K562 (cell line): Measurements from ENCODE around the gene TUBB4B. TPM values are rescaled to one million over a fixed set of nuclear protein-coding genes. Genes with fewer than 3 reads are reported as not detected.
A peak's percentile ranks its signal among the peaks of the same experiment; 100 is the strongest.

Experiments
- AFF4 ChIP-seq: sonication (generic); formaldehyde crosslinking; IDR thresholded peaks from 2 replicates; pipeline ENCODE4 v1.8.0; 2023; ENCODE audit warnings: mild to moderate bottlenecking, missing genetic modification reagents
- CTCF ChIP-seq, 3 experiments: IDR thresholded peaks in 2 of 3; conservative IDR thresholded peaks in 1 of 3; 2 replicates each; pipeline ENCODE4 v1.5.1; 2011 to 2012; ENCODE audit warnings: low read length in 3 of 3, mild to moderate bottlenecking in 3 of 3, control low read depth in 2 of 3, improper control_type of control experiment in 1 of 3, inconsistent platforms in 1 of 3, low read depth in 1 of 3, mixed read lengths in 1 of 3, moderate library complexity in 1 of 3; ENCODE audit not compliant: insufficient read depth in 2 of 3
- EGR1 ChIP-seq: fragments of 450-650 bp; conservative IDR thresholded peaks from 2 replicates; pipeline ENCODE4 v1.6.1; 2017; ENCODE audit warnings: mild to moderate bottlenecking
- ELF2 ChIP-seq: fragments of 250-450 bp; sonication (Bioruptor Pico); IDR thresholded peaks from 2 replicates; pipeline ENCODE4 v1.5.0; 2021; ENCODE audit warnings: mild to moderate bottlenecking
- L3MBTL2 ChIP-seq: fragments of 450-650 bp; IDR thresholded peaks from 2 replicates; pipeline ENCODE4 v1.6.1; 2016; ENCODE audit warnings: mild to moderate bottlenecking, moderate library complexity
- LCOR ChIP-seq: sonication (generic); formaldehyde crosslinking; IDR thresholded peaks from 2 replicates; pipeline ENCODE4 v1.8.0; 2022; ENCODE audit warnings: mild to moderate bottlenecking, missing genetic modification reagents
- MCM5 ChIP-seq: fragments of 450-650 bp; IDR thresholded peaks from 2 replicates; pipeline ENCODE4 v1.6.1; 2016; ENCODE audit warnings: low read depth
- MIER1 ChIP-seq: fragments of 450-650 bp; IDR thresholded peaks from 2 replicates; pipeline ENCODE4 v1.6.1; 2016; ENCODE audit warnings: antibody characterized with exemption, mild to moderate bottlenecking, low read depth
- NBN ChIP-seq: fragments of 450-650 bp; IDR thresholded peaks from 2 replicates; pipeline ENCODE4 v1.6.1; 2016; ENCODE audit warnings: low read depth, mild to moderate bottlenecking
- NONO ChIP-seq, 2 experiments: fragments of 200-400 bp in 1 of 2; fragments of 450-650 bp in 1 of 2; formaldehyde crosslinking in 1 of 2; IDR thresholded peaks; 2 replicates each; pipeline ENCODE4 v1.6.1; 2017; ENCODE audit warnings: low read depth in 2 of 2, mild to moderate bottlenecking in 2 of 2, moderate library complexity in 2 of 2, low read length in 1 of 2
- PCBP2 ChIP-seq: fragments of 200-400 bp; formaldehyde crosslinking; IDR thresholded peaks from 2 replicates; pipeline ENCODE4 v1.6.1; 2018; ENCODE audit warnings: low read length, low read depth, mild to moderate bottlenecking, moderate library complexity; ENCODE audit not compliant: poor library complexity, severe bottlenecking
- PTBP1 ChIP-seq: fragments of 200-400 bp; formaldehyde crosslinking; IDR thresholded peaks from 2 replicates; pipeline ENCODE4 v1.6.1; 2017; ENCODE audit warnings: low read depth, low read length
- RNF2 ChIP-seq: sonication (generic); IDR thresholded peaks from 2 replicates; pipeline ENCODE4 v1.6.1; 2016
- SP1 ChIP-seq: sonication (generic); formaldehyde crosslinking; IDR thresholded peaks from 2 replicates; pipeline ENCODE4 v1.8.1; 2022; ENCODE audit warnings: mild to moderate bottlenecking, missing genetic modification reagents
- TFAM ChIP-seq: fragments of 250-450 bp; sonication (Bioruptor Pico); conservative IDR thresholded peaks from 2 replicates; pipeline ENCODE4 v1.5.0; 2021; ENCODE audit warnings: mild to moderate bottlenecking, moderate library complexity
- TGIF2 ChIP-seq: sonication (generic); formaldehyde crosslinking; IDR thresholded peaks from 2 replicates; pipeline ENCODE4 v1.8.1; 2022; ENCODE audit warnings: mild to moderate bottlenecking, missing genetic modification reagents, moderate library complexity
- ZNF232 ChIP-seq: sonication (generic); formaldehyde crosslinking; IDR thresholded peaks from 2 replicates; pipeline ENCODE4 v1.8.0; 2022; ENCODE audit warnings: mild to moderate bottlenecking, missing genetic modification reagents
- ZNF583 ChIP-seq: fragments of 250-450 bp; sonication (Bioruptor Pico); IDR thresholded peaks from 2 replicates; pipeline ENCODE4 v1.4.0; 2020
- ZNF766 ChIP-seq: fragments of 200-800 bp; sonication (Bioruptor generic); conservative IDR thresholded peaks from 2 replicates; pipeline ENCODE4 v1.6.1; 2016; ENCODE audit warnings: missing genetic modification characterization, missing compliant biosample characterization
- polyA plus RNA-seq, 8 experiments: library from polyadenylated mRNA; depleted of rRNA in 4 of 8; stranded (reverse) in 5 of 8; unstranded in 3 of 8; fragments of >200 nt; fragmentation: Nextera tagmentation in 2 of 8; fragmentation: Illumina TruSeq in 1 of 8; extraction: Ambion mirVana in 2 of 8; extraction: Trizol in 1 of 8; gene quantifications; 2 replicates each; pipeline versions ENCODE4 v1.2.1 to v1.2.3, GENCODE V29; 2011 to 2014; ENCODE audit warnings: inconsistent platforms in 1 of 8, missing spikeins in 1 of 8
- total RNA-seq, 7 experiments: library from RNA; depleted of rRNA in 6 of 7; stranded (reverse); fragments of >200 nt in 6 of 7; fragmentation: Illumina TruSeq in 2 of 7; extraction: Trizol in 2 of 7; gene quantifications; 2 replicates each; pipeline versions ENCODE4 v1.2.1 to v1.2.3, GENCODE V29; 2011 to 2021; ENCODE audit warnings: low replicate concordance in 1 of 7
- TF ChIP-seq, protein P1 (sequence below): sonication (generic); formaldehyde crosslinking; IDR thresholded peaks from 2 replicates; pipeline ENCODE4 v1.8.0; 2022; ENCODE audit warnings: missing genetic modification reagents, mild to moderate bottlenecking, borderline replicate concordance

TUBB4B gene
- total and polyA plus RNA-seq, 9 of the 15 experiments (the other 6 are each of a cell fraction or from before 2014, with no cell fraction given), result 24.1 to 443 (median 268) TPM

DNA sequence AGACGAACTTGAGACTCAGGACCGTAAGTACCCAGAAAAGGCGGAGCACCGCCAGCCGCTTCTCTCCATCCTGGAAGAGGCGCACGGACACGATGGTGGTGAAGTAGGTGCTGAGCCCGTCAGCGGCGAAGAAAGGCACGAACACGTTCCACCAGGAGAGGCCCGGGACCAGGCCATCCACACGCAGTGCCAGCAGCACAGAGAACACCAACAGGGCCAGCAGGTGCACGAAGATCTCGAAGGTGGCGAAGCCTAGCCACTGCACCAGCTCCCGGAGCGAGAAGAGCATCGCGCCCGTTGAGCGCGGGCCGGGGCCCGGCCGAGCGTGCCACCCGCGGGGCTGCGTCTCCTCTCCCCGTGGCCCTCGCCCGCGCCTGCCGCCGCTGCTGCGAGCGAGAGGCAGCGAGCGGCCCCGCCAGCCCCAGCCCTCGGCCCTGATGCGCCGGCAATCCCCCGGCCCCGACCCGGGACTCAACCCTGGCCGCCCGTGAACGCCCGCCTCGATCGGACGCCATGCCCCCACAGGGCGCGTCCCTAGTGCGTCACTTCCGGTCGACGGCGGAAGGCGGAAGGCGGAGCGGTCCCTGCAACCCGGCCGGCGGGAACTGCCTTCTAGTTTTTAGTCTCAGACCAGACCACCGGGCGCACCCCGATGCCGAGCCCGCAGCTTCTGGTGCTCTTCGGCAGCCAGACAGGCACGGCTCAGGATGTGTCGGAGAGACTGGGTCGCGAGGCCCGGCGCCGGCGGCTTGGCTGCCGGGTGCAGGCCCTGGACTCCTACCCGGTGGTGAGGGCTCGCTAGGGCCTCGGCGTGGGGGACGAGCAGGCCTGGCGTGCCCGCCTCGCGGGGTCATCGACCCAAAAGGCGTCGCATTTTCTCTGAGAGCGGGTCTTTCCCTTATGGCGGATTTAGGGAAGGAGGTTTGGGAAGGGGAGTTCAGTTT lies 35.7 kb upstream of the TUBB4B start, which contains the start of the genes NDOR1 and TMEM203 (continued):
- TF ChIP-seq TGIF2 (CRISPR knock-in tag), result no peak
- no peak for TF ChIP-seq MIER1
- no peak for TF ChIP-seq ZNF766 (CRISPR knock-in tag)
- no peak for TF ChIP-seq MCM5
- no peak for TF ChIP-seq PCBP2
- TF ChIP-seq PTBP1, result no peak
- peak; percentile 98 for TF ChIP-seq ELF2
- TF ChIP-seq ZNF232 (CRISPR knock-in tag), result peak; percentile 75; the same call in 1 of the 2 replicates
- TF ChIP-seq EGR1, result 0 out of 2 replicates have a peak, but pooled peaks have one; percentile 32
- TF ChIP-seq TFAM (CRISPR knock-in tag), result no peak
- TF ChIP-seq CTCF (IDR thresholded peaks at IDR 0.05 in 2 of 3, conservative IDR thresholded peaks at IDR 0.05 in 1 of 3; ENCODE audit: insufficient read depth in 2 of 3, low read depth in 1 of 3, low read length in 3 of 3), result no peak
- TF ChIP-seq AFF4 (CRISPR knock-in tag), result no peak; the same call in 1 of the 2 replicates
- TF ChIP-seq LCOR (CRISPR knock-in tag), result no peak
- TF ChIP-seq, protein P1, sequence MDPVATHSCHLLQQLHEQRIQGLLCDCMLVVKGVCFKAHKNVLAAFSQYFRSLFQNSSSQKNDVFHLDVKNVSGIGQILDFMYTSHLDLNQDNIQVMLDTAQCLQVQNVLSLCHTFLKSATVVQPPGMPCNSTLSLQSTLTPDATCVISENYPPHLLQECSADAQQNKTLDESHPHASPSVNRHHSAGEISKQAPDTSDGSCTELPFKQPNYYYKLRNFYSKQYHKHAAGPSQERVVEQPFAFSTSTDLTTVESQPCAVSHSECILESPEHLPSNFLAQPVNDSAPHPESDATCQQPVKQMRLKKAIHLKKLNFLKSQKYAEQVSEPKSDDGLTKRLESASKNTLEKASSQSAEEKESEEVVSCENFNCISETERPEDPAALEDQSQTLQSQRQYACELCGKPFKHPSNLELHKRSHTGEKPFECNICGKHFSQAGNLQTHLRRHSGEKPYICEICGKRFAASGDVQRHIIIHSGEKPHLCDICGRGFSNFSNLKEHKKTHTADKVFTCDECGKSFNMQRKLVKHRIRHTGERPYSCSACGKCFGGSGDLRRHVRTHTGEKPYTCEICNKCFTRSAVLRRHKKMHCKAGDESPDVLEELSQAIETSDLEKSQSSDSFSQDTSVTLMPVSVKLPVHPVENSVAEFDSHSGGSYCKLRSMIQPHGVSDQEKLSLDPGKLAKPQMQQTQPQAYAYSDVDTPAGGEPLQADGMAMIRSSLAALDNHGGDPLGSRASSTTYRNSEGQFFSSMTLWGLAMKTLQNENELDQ (CRISPR knock-in tag), result peak; percentile 34; the same call in 1 of the 2 replicates
- no peak for TF ChIP-seq ZNF583 (CRISPR knock-in tag)
- TF ChIP-seq SP1, result peak; percentile 48; the same call in 1 of the 2 replicates
- TF ChIP-seq RNF2, result 0 out of 2 replicates have a peak, but pooled peaks have one; percentile 22
- TF ChIP-seq L3MBTL2, result no peak
- TF ChIP-seq NONO (IDR thresholded peaks at IDR 0.05; ENCODE audit: low read depth in 2 of 2, low read length in 1 of 2), result peak; percentile 28 to 73; a peak in 2 of 4 replicates
- no peak for TF ChIP-seq NBN
